ENCODE data around the gene DPYSL3.
"Not testable (repeated sequence)": the region's sequence is repeated elsewhere in the genome, so short reads cannot be mapped to it uniquely, and the experiment has no call there.

DPYSL3 gene

GRCh38 chr5:147509710-147510651, at the start of gene DPYSL3:
TSS of gene DPYSL3 (minus strand) at chr5:147510068. CDS start at chr5:147509858, 210 bp downstream.
- DNase-seq (ENCODE audit: low read depth) = no peak

- DNase-seq (ENCODE audit: low read depth) = no peak
Measured at GRCh38 chr5:147558826-147559225, 49.0 kb upstream of the DPYSL3 start.

GRCh38 chr5:147557876-147558745, 48.2 kb upstream of the DPYSL3 start:
- DNase-seq (ENCODE audit: low read depth) = no peak

GRCh38 chr5:147555176-147555575, 45.3 kb upstream of the DPYSL3 start:
- no peak for DNase-seq (ENCODE audit: low read depth)

DNA sequence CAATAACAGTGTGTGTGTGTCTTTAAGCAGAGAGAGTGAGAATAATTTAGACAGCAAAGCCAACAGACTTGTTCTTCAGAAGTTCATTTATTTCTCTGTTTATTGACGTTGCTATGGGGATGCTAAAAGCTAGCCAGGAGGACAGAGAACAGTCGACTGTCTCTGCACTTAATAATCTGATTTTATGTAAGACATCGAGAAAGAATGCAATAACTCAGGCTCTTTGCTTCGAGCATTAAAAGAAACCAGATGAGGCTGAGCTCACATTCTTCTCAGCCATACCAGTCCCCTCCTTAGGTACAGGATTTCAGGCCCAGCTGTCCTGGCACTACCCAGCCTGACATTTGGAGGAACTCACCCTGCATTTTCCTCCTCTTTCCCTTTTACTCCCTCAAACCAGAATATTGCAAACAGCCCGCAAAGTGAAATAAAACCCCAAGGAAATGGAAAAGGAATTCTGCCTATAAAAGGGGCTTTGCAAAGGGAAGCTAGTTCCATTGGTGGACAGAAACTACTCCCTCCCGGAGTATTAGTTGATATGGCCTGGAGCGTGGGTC, 44.5 kb upstream of the DPYSL3 start:
- DNase-seq (ENCODE audit: low read depth) = no peak

DNA sequence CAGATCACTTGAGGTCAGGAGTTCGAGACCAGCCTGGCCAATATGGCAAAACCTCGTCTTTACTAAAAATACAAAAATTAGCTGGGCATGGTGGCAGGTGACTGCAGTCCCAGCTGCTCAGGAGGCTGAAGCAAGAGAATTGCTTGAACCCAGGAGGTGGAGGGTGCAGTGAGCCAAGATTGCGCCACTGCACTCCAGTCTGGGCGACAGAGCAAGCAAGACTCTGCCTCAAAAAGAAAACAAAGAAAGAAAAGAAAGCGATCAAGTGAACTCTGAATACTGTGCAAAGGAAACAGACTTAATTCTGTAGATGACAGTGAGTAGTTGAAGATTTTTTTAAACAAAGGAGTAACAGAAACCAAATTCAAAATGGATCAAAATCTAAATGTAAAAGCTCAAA, 43.9 kb upstream of the DPYSL3 start:
- DNase-seq (ENCODE audit: low read depth) = not testable (repeated sequence)

- DNase-seq (ENCODE audit: low read depth) = no peak
Measured at GRCh38 chr5:147552897-147553296, 43.0 kb upstream of the DPYSL3 start.

GRCh38 chr5:147551677-147552076, 41.8 kb upstream of the DPYSL3 start:
- no peak for DNase-seq (ENCODE audit: low read depth)

DNA sequence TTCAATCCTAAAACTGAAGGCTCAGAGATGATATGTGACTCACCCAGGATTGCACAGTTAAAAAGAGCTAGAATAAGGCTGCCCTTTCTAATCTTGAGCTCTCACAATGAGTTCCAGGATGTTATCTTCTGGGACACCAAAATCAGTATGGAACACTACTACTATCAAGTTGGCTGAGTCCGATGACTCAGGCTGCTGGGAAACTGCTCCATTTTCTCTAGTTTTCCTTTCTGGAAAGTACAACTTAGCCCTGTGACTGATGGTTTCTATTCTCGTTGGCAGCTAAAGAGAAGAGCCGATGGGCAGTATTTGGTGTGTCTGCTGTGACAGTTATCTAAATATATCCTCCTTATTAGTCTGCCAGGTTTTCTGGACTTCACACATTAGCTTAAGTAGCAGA, 37.9 kb upstream of the DPYSL3 start:
- DNase-seq (ENCODE audit: low read depth) = no peak

GRCh38 chr5:147544556-147544955, 34.7 kb upstream of the DPYSL3 start:
- DNase-seq (ENCODE audit: low read depth) = no peak

DNA sequence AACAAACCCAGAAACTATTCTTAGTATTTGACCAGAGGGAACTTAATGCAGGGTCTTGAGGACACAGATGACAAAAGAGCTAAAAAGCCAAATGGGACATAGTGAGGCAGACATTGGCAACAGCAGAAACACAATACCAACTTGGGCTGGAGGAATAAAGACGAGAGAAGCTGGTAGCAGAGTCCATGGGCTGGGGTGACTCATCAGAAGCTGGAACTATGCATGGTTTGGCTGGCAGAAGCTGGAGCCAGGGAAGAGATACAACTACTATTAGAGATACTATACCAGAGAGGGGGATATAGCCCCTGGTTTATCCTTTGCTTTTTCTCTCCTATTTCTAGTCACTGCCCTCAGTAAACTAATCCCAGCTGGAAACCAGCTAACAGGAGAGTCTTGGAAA, 29.2 kb upstream of the DPYSL3 start:
- no peak for DNase-seq (ENCODE audit: low read depth)

DNA sequence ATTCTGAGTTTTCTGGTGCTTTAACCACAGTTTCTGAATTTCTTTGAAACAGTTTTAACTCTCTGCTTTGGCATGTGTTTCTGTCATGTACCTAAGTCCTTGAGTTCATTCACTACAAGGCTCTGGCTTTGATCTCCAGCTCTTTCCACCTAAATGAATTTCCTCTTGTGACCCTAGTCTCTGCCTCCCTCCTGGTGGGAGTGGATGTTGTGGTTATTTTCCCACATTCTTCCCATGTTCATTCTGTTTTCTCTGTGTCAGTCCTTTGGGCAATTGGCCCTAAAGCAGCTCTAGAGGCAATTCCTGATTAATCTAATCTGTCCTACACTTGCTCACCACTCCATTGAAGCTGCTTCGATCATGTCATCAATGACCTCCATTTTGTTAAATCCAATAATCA, 28.4 kb upstream of the DPYSL3 start:
- no peak for DNase-seq (ENCODE audit: low read depth)

- no peak for DNase-seq (ENCODE audit: low read depth)
Measured at GRCh38 chr5:147534172-147534951, 24.5 kb upstream of the DPYSL3 start.

DNA sequence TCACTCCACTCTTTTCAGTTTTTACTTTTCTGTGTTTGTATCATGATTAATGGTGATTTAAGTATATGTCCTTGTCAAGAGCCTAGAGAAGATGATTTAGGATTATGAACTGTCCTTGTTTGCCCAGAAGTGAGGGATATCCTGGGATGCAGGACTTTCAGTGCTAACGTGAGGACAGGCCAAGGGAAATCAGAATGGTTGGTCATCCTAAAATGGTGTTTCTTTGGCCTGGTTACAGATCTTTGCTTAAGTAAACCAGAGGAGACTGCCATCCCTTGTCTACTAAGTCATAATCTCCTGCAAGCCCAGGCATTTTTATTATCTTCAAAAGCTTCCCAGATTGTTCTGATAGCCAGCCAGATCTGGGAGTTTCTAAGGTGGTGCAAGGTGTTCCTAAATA, 22.3 kb upstream of the DPYSL3 start:
- no peak for DNase-seq (ENCODE audit: low read depth)

- no peak for DNase-seq (ENCODE audit: low read depth)
Measured at GRCh38 chr5:147530530-147531389, 20.9 kb upstream of the DPYSL3 start.

DNA sequence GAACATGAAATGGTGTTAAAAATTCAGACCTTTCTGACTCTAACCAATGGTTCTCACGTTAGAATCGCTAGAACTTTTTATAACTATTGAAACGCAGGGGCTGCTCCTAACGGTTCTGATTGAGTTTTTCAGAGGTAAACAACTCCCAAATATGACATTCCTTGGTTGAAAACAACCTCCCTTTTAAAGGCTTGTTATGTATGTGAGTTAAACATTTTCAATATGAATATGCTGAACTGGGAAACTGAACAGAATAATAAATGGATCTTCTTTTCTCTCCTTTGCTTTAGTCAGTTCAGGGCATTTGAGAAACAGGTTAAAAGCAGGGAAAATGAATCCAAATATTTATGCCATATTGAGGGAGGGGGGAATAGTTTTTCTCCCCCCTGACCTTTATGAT, 13.2 kb upstream of the DPYSL3 start:
- DNase-seq (ENCODE audit: low read depth) = no peak

DNA sequence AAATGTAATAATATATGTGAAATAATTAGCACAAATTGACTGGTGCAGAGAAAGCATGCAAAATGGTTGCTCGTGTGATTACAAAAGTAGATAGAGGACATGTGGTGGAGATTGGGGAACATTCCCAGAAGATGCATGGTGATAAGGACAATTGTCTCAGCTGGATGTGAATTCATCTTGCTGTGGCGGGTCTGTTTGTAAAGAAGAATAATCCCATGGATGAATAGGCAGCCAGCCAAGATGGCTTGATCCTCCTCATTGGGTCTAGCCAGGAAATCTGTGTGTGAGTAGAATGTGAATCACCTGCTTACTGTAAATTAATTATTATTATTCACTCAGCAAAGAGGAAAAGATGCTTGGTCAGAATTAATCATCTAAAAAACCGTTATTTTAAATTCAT, 12.6 kb upstream of the DPYSL3 start:
- DNase-seq (ENCODE audit: low read depth) = no peak

GRCh38 chr5:147520450-147520849, 10.6 kb upstream of the DPYSL3 start:
- no peak for DNase-seq (ENCODE audit: low read depth)

DNA sequence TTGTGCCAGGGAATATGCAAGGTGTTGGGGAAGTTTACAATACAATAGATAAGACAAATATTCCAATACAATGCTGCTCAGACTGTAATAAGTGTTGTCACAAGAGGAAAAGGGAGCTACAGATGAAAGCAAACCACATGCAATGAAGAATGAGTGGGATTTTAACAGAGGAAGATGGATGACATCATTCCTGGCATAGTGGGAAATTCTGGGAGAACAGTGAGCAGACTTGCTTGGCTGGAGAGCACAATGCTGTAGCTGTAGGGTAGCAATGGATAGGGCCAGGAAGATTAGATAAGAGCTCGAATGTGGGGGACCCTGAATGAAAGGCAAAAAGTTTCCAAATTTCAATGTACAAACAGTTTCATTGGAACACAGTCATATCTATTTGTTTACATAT, 9.5 kb upstream of the DPYSL3 start:
- DNase-seq (ENCODE audit: low read depth) = no peak

- no peak for DNase-seq (ENCODE audit: low read depth)
Measured at GRCh38 chr5:147517383-147517782, 7.5 kb upstream of the DPYSL3 start.

DNA sequence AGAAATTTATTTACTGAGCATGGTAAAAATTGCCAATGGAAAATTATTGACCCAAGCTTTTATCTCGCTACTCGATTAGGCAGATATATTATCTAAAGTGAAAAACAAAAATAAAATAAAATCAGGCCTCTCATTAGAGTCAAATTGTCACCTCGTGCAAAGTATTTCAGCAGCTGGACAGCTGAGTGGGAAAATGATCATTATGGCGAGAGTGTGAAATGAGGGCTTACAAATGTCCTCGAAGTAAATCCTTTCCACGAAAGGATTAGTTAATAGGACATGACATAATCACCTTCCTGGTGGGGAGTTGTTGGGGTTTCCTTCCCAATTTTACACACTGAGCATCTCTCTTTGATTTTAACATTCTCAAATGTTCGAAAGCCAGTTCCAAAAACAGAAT, 5.4 kb upstream of the DPYSL3 start:
- no peak for DNase-seq (ENCODE audit: low read depth)

Data from activated T-cell treated with anti-CD3 and anti-CD28 coated beads for 24 hours (primary cell).